Pancreas (tissue), 10 donors: ENCODE measurements around the gene ZBTB20. TPM values are rescaled to one million over a fixed set of nuclear protein-coding genes. Genes with fewer than 3 reads are reported as not detected.
A peak's percentile ranks its signal among the peaks of the same experiment; 100 is the strongest.

ENCODE experiments used
- ATAC-seq, 4 donors: fragments of 200-7000 bp; cut with Tn5 transposase; one replicate each; pipeline versions ENCODE4 v1.8.0 to v1.9.1; 2020; ENCODE audit warnings: mild to moderate bottlenecking in 4 of 4, moderate library complexity in 4 of 4
- DNase-seq, 6 donors: peaks; one replicate each; pipeline ENCODE4 v3.0.0-alpha.2; 2020
- FAIRE-seq: peaks from 2 replicates; lab custom pipeline; 2012; peaks lifted over from hg19 to GRCh38; lab: Jason Lieb, UNC
- H3K27ac ChIP-seq, 4 donors: fragments of 200-600 bp; sonication (generic); 1 replicate in 3 of 4; 2 replicates in 1 of 4; pipeline versions ENCODE4 v1.5.0 to v1.8.0; 2020
- H3K27me3 ChIP-seq, 4 donors: fragments of 200-600 bp; one replicate each; pipeline ENCODE4 v1.8.0; 2021
- H3K36me3 ChIP-seq, 3 donors: fragments of 200-600 bp; sonication (generic) in 1 of 3; one replicate each; pipeline versions ENCODE4 v1.5.0 to v1.8.0; 2020 to 2021
- H3K4me1 ChIP-seq, 3 donors: fragments of 200-600 bp; one replicate each; pipeline ENCODE4 v1.8.0; 2021
- H3K4me3 ChIP-seq, 4 donors: fragments of 200-600 bp; sonication (generic) in 2 of 4; one replicate each; pipeline versions ENCODE4 v1.5.0 to v1.8.0; 2020 to 2021
- H3K9me3 ChIP-seq, 4 donors: fragments of 200-600 bp; one replicate each; pipeline ENCODE4 v1.8.0; 2021
- WGBS, 2 donors: extraction: QIAGEN DNeasy Blood & Tissue Kit; methylation state at CpG; one replicate each; pipeline ENCODE4 v1.1.7; 2013; 5-methylcytosine and 5-hydroxymethylcytosine counted together
- intact Hi-C, 3 donors: fragments of 100-400 bp; cut with DNase I; formaldehyde crosslinking; loops; one replicate each; pipeline versions ENCODE4 v1.11.1 to v1.14.2; 2022
- polyA plus RNA-seq, 2 donors: library from polyadenylated mRNA; stranded (reverse); fragments of 200-250 nt; gene quantifications; one replicate each; pipeline ENCODE4 v1.2.3, GENCODE V29; 2013
- total RNA-seq, 6 donors: library from RNA; stranded (reverse); fragmentation: NEBNext Ultra II Directional in 4 of 6; extraction: Animal tissue kit (Norgen Biotek cat#: 25700) in 4 of 6; gene quantifications; one replicate each; pipeline versions ENCODE4 v1.2.1 to v1.2.4, GENCODE V29; 2021 to 2023
- TF ChIP-seq, protein P1 (sequence below), 4 donors: fragments of 200-600 bp; sonication (generic) in 3 of 4; IDR thresholded peaks; one replicate each; pipeline versions ENCODE4 v1.5.0 to v1.8.0; 2021; ENCODE audit warnings: antibody characterized with exemption in 4 of 4
- donor health status: healthy with polysubstance abuse.
- donor health status: DM: no; HTN: no; CAD: no; lungs with moderate emphysema.
- donor health status: DM: no; HTN: no; CAD: no.
- donor health status: control.
- donor health status: control.
- donor health status: Bipolar disorder and iron deficiency.
- donor health status: DM: yes; HTN: yes; CAD: no.
- donor health status: DM: no; HTN: no; CAD: no.
- donor health status: DM: no; HTN: no; CAD: no.
- donor health status: DM: yes; HTN: yes; CAD: no.

ZBTB20 gene
- total and polyA plus RNA-seq, 8 donors: 1.3 to 81.5 (median 43.7) TPM

DNA sequence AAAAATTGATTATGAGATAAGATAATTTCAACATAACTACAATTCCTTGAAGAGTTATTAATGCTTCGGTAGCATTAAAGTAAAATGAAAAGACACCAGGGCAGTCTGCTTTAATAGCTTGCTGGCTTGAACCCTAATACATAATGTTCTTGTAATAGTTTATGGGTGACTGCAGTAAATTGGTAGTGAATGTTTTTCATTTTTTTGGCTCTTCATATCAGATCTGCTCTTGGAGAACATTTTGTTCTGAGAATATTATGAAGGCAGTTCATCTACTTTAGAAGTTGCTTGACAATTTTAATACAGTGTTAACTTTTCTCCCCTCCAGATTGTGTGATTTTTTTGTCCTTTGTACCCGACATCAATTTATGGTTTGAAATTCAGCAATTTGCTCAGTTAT is 128.4 kb downstream of the ZBTB20 start:
- Histone ChIP-seq H3K4me3 (no peak overlapping the region), H3K27me3 (no peaks in the 10 kb centered on the region), H3K27ac (no peak overlapping the region), H3K9me3 (no peaks in the 10 kb centered on the region), H3K4me1 (peaks cover 0 to 6% (median 0%) of the 10 kb centered on the region in 3 donors), H3K36me3 (no peaks in the 10 kb centered on the region)
- TF ChIP-seq, protein P1, sequence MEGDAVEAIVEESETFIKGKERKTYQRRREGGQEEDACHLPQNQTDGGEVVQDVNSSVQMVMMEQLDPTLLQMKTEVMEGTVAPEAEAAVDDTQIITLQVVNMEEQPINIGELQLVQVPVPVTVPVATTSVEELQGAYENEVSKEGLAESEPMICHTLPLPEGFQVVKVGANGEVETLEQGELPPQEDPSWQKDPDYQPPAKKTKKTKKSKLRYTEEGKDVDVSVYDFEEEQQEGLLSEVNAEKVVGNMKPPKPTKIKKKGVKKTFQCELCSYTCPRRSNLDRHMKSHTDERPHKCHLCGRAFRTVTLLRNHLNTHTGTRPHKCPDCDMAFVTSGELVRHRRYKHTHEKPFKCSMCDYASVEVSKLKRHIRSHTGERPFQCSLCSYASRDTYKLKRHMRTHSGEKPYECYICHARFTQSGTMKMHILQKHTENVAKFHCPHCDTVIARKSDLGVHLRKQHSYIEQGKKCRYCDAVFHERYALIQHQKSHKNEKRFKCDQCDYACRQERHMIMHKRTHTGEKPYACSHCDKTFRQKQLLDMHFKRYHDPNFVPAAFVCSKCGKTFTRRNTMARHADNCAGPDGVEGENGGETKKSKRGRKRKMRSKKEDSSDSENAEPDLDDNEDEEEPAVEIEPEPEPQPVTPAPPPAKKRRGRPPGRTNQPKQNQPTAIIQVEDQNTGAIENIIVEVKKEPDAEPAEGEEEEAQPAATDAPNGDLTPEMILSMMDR (IDR thresholded peaks at IDR 0.05): no peak
- WGBS, 2 donors: 76 to 80% methylated on average over 2 of the region's 2 CpGs
- FAIRE-seq: no peak
- intact Hi-C loops: no loop called here
- no peak for DNase-seq
- ATAC-seq: peak in 1 of 4 donors; percentile 21

GRCh38 chr3:115007966-115008365 is 139.1 kb downstream of the ZBTB20 start:
- Histone ChIP-seq H3K4me3 (no peak overlapping the region), H3K27me3 (no peaks in the 10 kb centered on the region), H3K36me3 (no peaks in the 10 kb centered on the region), H3K4me1 (no peaks in the 10 kb centered on the region), H3K27ac (no peak overlapping the region), H3K9me3 (no peaks in the 10 kb centered on the region)
- 93 to 99% methylated on average over 1 of the region's 1 CpG for whole genome bisulfite sequencing, 2 donors
- no peak for FAIRE-seq
- TF ChIP-seq, protein P1 (IDR thresholded peaks at IDR 0.05): no peak
- intact Hi-C loops: no loop called here
- ATAC-seq: no peak
- no peak for DNase-seq

DNA sequence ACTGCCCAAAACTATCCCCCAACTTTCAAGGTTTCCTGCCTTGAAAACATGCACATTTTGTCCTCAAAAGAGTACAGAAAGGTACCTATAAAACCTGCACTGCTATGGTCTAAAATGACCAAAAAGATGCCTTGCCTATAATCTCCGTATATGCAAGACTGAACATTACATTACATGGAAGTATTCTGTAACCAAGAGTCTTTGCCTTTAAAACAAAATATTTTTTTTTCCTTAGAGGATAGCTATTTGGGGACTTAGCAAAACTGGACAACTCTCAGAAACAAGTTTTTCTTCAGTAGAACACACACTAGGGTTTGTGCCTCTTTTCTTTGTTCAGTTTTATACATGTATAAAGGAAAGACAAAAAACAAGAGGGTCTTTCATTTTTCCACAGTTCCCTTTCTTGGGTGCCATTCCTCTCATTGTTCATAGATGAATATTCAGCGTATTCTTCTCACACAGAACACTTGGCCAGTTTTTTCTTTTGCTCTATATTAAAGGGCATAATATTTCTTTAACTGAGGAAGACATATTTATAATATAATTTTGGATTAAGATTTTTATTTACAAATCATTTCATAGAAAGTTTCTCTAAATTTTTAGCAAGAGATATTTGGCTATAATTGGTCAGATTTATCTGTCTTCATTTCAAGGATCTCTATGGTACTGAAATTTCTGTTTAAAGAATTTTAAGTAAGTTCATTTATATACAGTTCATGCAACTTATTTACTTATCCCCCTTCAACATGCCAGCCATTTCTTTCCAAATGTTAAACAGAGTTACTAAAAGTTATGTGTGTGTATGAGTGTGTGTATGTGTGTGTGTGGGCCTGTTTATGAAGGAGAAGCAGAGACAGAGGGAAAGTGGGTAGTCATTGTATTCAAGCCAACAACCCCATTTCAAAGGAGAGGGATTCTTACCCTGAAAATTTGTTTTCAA is 142.6 kb downstream of the ZBTB20 start:
- intact Hi-C loops: no loop called here
- no peaks in the 10 kb centered on the region for H3K4me1 ChIP-seq
- WGBS, 2 donors: 94 to 96% methylated on average over 2 of the region's 2 CpGs
- no peaks in the 10 kb centered on the region for H3K27me3 ChIP-seq
- no peaks in the 10 kb centered on the region for H3K36me3 ChIP-seq
- TF ChIP-seq, protein P1 (IDR thresholded peaks at IDR 0.05): no peak
- ATAC-seq (no peak), FAIRE-seq (no peak), DNase-seq (no peak)
- no peak overlapping the region for H3K27ac ChIP-seq
- no peak overlapping the region for H3K4me3 ChIP-seq
- peaks cover 0 to 3% (median 0%) of the 10 kb centered on the region in 4 donors for H3K9me3 ChIP-seq

DNA sequence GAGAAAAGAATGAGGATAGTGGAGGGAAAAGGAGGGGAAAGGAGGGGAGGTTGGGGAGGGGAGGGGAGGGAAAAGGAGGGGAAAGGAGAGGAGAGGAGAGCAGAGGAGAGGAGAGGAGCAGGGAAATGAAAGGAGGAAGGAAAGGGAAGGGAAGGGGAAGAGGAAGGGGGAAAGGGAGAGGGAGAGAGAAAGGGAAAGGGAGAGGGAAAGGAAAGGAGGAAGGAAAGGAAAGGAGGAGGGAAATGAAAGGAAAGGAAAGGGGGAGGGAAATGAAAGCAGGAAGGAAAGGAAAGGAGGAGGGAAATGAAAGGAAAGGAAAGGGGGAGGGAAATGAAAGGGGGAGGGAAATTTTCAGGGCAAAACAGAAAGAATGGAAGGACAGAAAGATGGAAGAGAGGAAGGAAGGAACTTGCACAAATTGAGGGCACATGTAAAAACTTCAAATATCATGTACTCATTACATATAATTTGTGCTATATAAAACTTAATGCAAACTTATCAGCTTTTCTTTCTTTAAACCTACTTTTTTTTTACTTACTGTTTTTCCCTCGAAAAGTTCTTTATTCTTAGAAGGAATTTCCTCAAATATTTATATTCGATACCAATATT is 148.0 kb downstream of the ZBTB20 start:
- TF ChIP-seq, protein P1 (IDR thresholded peaks at IDR 0.05): no peak
- peaks cover 0 to 3% (median 0%) of the 10 kb centered on the region in 4 donors for H3K9me3 ChIP-seq

More for the DNA sequence above, 148.0 kb downstream of the ZBTB20 start:
- ATAC-seq (no peak), FAIRE-seq (no peak), DNase-seq (no peak)
- Histone ChIP-seq H3K4me1 (no peaks in the 10 kb centered on the region), H3K27me3 (no peaks in the 10 kb centered on the region), H3K36me3 (no peaks in the 10 kb centered on the region), H3K4me3 (no peak overlapping the region), H3K27ac (no peak overlapping the region)
- intact Hi-C loops: no loop called here
- WGBS, 2 donors: 96 to 98% methylated on average over 2 of the region's 2 CpGs
